Fibroblast of peridontal ligament (primary cell): ENCODE results near the gene KCNN4.
"Not testable (repeated sequence)": the region's sequence is repeated elsewhere in the genome, so short reads cannot be mapped to it uniquely, and the experiment has no call there.

ENCODE experiments used
- DNase-seq: peaks from one replicate; pipeline ENCODE4 v3.0.0-alpha.2; 2010; ENCODE audit errors: extremely low read depth

The KCNN4 gene

GRCh38 chr19:43798546-43799409, 18.0 kb upstream of the KCNN4 start:
- DNase-seq: no peak

- no peak for DNase-seq
Measured at GRCh38 chr19:43798026-43798545, 17.3 kb upstream of the KCNN4 start.

GRCh38 chr19:43797556-43797955, 16.8 kb upstream of the KCNN4 start:
- DNase-seq: no peak

GRCh38 chr19:43797118-43797517, 16.3 kb upstream of the KCNN4 start:
- no peak for DNase-seq

GRCh38 chr19:43790587-43790986, 9.8 kb upstream of the KCNN4 start:
- DNase-seq: no peak

GRCh38 chr19:43789029-43789428, 8.3 kb upstream of the KCNN4 start:
- DNase-seq: peak; percentile 69

- DNase-seq: no peak
Measured at GRCh38 chr19:43786665-43787064, 5.9 kb upstream of the KCNN4 start.

GRCh38 chr19:43784981-43785808, 4.4 kb upstream of the KCNN4 start:
- DNase-seq: peak; percentile 76

GRCh38 chr19:43784241-43784980, 3.6 kb upstream of the KCNN4 start:
- peak; percentile 78 for DNase-seq

GRCh38 chr19:43783636-43784035, 2.9 kb upstream of the KCNN4 start:
- DNase-seq: no peak

- DNase-seq: no peak
Measured at GRCh38 chr19:43782689-43783231, 2.0 kb upstream of the KCNN4 start.

- DNase-seq: no peak
Measured at GRCh38 chr19:43782311-43782660, 1.5 kb upstream of the KCNN4 start.

- DNase-seq: no peak
Measured at GRCh38 chr19:43781630-43782310, 997 bp upstream of the KCNN4 start.

GRCh38 chr19:43779820-43780219, 953 bp downstream of the KCNN4 start:
- no peak for DNase-seq

- no peak for DNase-seq
Measured at GRCh38 chr19:43779147-43779819, 1.5 kb downstream of the KCNN4 start.

GRCh38 chr19:43778651-43779050, 2.1 kb downstream of the KCNN4 start:
- DNase-seq: no peak

- no peak for DNase-seq
Measured at GRCh38 chr19:43777163-43777695, 3.5 kb downstream of the KCNN4 start.

GRCh38 chr19:43776286-43776685, 4.5 kb downstream of the KCNN4 start:
- no peak for DNase-seq

GRCh38 chr19:43775299-43775890, 5.4 kb downstream of the KCNN4 start:
- DNase-seq: no peak

GRCh38 chr19:43774940-43775258, 5.9 kb downstream of the KCNN4 start:
- not testable (repeated sequence) for DNase-seq
